ENCODE data around the gene CYBA.

CYBA gene

DNA sequence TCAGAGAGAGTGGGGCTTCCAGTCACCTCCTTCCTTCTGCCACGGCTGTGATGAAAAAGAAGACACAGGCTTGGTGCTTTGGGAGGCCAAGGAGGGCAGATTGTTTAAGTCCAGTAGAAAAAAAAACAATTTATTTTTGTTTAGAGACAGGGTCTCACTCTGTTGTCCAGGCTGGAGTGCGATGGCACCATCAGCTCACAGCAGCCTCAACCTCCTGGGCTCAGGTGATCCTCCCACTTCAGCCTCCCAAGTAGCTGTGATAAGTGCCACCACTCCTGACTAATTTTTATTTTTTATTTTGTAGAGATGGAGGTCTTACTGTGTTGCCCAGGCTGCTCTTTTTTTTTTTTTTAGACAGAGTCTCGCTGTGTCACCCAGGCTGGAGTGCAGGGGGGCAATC is 14.7 kb upstream of the CYBA start:
- no peak for DNase-seq (ENCODE audit: low read depth)
- no peak overlapping the region for H3K4me3 ChIP-seq (ENCODE audit: low read depth, low read length)
- TF ChIP-seq, protein P1, sequence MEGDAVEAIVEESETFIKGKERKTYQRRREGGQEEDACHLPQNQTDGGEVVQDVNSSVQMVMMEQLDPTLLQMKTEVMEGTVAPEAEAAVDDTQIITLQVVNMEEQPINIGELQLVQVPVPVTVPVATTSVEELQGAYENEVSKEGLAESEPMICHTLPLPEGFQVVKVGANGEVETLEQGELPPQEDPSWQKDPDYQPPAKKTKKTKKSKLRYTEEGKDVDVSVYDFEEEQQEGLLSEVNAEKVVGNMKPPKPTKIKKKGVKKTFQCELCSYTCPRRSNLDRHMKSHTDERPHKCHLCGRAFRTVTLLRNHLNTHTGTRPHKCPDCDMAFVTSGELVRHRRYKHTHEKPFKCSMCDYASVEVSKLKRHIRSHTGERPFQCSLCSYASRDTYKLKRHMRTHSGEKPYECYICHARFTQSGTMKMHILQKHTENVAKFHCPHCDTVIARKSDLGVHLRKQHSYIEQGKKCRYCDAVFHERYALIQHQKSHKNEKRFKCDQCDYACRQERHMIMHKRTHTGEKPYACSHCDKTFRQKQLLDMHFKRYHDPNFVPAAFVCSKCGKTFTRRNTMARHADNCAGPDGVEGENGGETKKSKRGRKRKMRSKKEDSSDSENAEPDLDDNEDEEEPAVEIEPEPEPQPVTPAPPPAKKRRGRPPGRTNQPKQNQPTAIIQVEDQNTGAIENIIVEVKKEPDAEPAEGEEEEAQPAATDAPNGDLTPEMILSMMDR (IDR thresholded peaks at IDR 0.05; ENCODE audit: low read depth, low read length, missing control alignments), result no peak
- in situ Hi-C loops (cut with HindIII; ENCODE audit: low sequenced_read_pairs), result no loop called here

DNA sequence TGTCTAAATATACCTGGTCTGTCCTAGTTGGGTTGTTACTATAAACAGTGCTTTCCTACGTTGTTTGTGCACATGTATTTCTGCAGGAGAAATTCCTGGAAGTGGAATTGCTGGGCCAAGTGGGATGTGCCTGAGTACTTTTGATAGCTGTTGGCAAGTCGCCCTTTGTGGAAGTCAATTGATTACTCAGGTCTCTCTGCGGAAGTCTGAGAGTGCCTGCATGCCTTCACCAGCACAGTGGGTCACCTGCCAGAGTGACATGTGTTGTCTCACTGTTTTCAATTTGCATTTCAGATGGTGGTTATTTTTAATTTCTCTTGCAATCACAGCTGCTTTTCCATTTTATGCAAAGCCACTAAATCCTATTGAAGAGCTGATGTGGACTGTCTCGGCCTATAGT is 14.3 kb upstream of the CYBA start:
- in situ Hi-C loops (cut with HindIII; ENCODE audit: low sequenced_read_pairs), result no loop called here
- no peak for DNase-seq (ENCODE audit: low read depth)
- H3K4me3 ChIP-seq (ENCODE audit: low read depth, low read length), result no peak overlapping the region
- TF ChIP-seq, protein P1 (IDR thresholded peaks at IDR 0.05; ENCODE audit: low read depth, low read length, missing control alignments), result no peak

DNA sequence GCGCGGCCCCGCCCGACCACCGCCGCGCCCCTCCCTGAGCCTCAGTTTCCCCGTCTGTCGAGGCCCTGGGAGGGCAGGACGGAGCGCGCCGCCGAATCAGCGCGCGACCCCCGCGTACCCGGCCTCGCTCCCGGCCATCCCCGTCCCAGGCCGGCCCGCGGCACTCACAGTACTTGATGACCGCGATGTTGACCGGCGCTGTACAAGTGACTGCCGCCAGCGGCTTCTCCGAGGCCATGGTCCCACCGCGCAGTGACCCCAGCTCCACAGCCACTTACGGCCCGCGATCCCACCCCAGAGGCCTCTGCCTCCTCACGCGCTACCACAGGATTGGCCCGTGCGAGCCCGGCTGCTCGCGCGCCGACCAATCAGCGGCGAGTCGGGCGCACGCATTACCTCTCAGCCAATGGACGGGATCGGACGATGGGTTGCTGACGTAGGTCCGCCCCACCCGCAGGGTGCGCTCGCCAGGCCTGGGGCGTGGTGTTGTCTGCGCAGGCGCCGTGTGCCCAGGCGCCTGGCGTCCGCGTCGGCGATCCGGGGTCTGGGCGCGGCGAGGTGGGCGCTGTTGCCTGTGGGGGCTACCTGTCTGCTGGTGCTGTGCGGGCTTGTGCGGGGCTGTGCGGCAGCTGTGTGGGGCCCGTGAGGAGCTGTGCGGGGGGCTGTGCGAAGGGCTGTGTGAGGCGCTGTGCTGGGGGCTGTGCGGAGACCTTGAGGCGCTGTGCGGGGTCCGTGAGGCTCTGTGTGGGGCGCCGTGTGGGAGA is 12.2 kb upstream of the CYBA start, which contains the start of gene MVD:
MVD (minus strand) TSS at position 249 of the 764 bp plus-strand sequence; CDS start at position 238, 11 bp downstream.
- DNase-seq (ENCODE audit: low read depth), result peak; percentile 95
- in situ Hi-C loops (cut with HindIII; ENCODE audit: low sequenced_read_pairs), result no loop called here
- peak within 1 kb of the TSS; percentile 96 for H3K4me3 ChIP-seq (ENCODE audit: low read depth, low read length)
- TF ChIP-seq, protein P1 (IDR thresholded peaks at IDR 0.05; ENCODE audit: low read depth, low read length, missing control alignments), result no peak

DNA sequence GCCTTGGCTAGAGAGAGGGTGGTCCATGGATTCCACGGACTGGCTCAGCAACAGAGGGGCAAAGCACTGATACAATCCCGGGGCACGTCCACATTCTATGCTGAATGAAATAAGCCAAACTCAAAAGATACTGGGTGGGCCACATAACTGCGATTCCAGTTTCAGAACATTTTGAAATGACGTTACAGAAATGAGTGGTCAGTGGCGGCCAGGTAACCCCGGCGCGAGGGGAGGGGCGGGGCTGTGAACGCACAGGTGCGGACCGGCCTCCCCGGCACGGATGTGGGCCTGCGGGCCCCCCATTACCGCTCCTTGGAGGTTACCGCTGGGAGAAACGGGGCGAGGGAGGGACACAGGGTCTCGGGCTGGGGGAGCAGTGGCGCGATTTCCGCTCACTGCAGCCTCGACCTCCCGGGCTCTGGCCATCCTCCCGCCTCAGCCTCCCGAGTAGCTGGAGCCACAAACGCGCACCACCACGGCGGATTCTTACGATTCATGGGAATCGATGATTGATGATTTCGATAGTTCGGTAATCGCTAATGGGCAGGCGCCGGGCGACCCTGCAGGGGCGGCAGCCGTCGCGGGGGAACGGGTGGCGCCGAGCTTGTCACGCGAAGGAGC is 11.5 kb upstream of the CYBA start:
- H3K4me3 ChIP-seq (ENCODE audit: low read depth, low read length), result peak overlapping the region; percentile 96
- DNase-seq (ENCODE audit: low read depth), result no peak
- in situ Hi-C loops (cut with HindIII; ENCODE audit: low sequenced_read_pairs), result no loop called here
- TF ChIP-seq, protein P1 (IDR thresholded peaks at IDR 0.05; ENCODE audit: low read depth, low read length, missing control alignments), result no peak

DNA sequence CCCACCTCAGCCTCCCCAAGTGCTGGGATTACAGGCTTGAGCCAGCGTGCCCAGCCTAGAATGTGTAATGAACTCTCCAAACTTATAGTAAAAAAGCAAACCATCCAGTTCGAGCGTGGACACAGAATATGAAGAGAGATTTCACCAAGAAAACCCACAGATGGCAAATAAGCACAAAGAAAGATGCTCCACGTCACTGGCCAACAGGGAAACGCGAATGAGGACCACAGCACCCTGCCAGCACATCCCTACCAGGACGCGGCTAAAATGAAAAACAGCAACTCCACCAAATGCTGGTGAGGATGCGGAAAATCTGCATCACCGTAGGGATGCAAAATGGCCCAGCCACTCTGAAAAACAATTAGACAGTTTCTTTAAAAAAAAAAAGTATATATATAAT is 10.6 kb upstream of the CYBA start:
- TF ChIP-seq, protein P1 (IDR thresholded peaks at IDR 0.05; ENCODE audit: low read depth, low read length, missing control alignments), result no peak
- in situ Hi-C loops (cut with HindIII; ENCODE audit: low sequenced_read_pairs), result no loop called here
- H3K4me3 ChIP-seq (ENCODE audit: low read depth, low read length), result no peak overlapping the region
- no peak for DNase-seq (ENCODE audit: low read depth)

DNA sequence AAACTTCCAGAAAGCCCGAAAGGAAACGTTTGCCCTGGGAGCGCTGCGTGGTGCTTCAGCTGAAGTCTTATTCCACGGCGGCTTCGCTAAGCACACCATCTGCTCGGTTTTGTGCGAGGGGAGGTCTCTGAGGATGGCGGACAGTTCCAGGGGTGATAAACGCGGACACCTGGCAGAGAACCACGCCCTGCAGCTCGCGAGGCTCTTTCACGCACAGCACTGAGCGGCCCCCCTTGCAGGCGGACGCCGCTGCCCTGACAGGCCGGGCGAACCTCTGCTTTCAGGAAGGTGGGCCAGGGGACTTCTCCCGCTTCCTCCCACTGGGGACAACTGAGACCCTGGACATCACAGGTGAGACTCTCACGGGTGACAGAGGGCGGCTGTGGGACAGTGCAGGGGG is 8.3 kb upstream of the CYBA start:
- no peak overlapping the region for H3K4me3 ChIP-seq (ENCODE audit: low read depth, low read length)
- in situ Hi-C loops (cut with HindIII; ENCODE audit: low sequenced_read_pairs), result no loop called here
- DNase-seq (ENCODE audit: low read depth), result no peak
- TF ChIP-seq, protein P1 (IDR thresholded peaks at IDR 0.05; ENCODE audit: low read depth, low read length, missing control alignments), result no peak
